Measurements from ENCODE around the gene IGF2.

Gene IGF2

DNA sequence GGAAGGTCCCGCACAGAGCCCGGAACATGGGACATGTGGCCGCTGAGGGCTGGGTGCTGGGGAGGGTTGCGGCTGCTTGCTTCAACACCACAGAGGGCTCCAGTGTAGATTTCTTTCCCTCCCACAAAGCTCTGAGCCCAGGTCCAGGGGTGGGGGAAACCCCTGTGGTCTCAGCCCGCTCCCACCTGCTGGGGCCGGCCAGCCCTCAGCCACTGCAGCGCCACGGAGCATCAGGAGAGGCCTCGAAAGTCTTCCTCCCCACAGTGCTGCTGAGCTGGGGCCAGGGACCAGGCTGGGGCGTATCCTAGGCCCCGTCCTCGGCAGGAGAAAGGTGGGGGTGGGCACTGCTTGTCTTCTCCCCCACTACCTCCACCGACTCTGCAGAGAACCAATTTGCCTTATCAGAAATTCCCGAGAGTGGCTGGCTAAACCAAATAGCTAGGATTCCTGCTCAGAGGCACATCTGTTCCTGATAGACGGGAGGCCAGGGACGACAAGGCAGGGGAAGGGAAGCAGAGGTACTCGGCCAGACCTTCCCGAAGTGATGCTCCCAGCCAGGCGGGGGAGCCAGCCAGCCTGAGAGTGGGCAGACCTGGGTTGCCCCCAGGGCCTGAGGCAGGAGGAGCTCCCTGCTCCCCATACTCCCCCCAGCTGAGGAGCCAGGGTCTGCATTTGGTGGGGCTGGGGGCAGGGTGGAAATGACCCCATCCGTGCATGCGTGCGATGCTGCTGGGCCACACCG is 18.7 kb downstream of the IGF2 start:
- TF ChIP-seq TCF4 (CRISPR knock-in tag; IDR thresholded peaks at IDR 0.05; ENCODE audit: borderline replicate concordance): peak; percentile 35; the same call in 1 of the 2 replicates
- TF ChIP-seq ARNTL (CRISPR knock-in tag; IDR thresholded peaks at IDR 0.05; ENCODE audit: borderline replicate concordance, low read depth): no peak
- ATAC-seq: no peak

DNA sequence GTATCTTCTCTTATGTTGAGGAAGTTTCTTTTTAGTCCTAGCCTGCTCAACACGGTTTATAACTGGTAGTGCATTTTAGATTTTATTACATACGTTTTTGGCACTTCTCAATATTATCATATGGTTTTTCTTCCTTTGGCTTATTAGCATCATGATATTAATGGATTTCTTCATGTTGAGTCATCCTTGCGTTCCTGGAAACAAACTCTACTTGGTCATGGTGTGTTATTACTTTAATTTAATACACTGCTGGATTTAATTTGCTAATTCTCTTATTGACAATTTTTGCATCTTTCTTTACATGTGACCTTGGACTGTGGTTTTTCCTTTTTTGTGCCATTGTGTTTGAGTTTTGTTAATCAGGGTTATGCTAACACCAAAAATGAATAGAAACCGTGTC is 20.5 kb downstream of the IGF2 start:
- ATAC-seq: no peak
- TF ChIP-seq BACH2 (CRISPR knock-in tag; IDR thresholded peaks at IDR 0.05; ENCODE audit: borderline replicate concordance): no peak
- no peak for TF ChIP-seq OSR1 (CRISPR knock-in tag; IDR thresholded peaks at IDR 0.05)
- no peak for TF ChIP-seq ESRRG (CRISPR knock-in tag; IDR thresholded peaks at IDR 0.05)
- no peak for TF ChIP-seq ZNF565 (CRISPR knock-in tag; conservative IDR thresholded peaks at IDR 0.05; ENCODE audit: low read depth)
- TF ChIP-seq ZFP3 (CRISPR knock-in tag; IDR thresholded peaks at IDR 0.05): no peak
- TF ChIP-seq, protein P1, sequence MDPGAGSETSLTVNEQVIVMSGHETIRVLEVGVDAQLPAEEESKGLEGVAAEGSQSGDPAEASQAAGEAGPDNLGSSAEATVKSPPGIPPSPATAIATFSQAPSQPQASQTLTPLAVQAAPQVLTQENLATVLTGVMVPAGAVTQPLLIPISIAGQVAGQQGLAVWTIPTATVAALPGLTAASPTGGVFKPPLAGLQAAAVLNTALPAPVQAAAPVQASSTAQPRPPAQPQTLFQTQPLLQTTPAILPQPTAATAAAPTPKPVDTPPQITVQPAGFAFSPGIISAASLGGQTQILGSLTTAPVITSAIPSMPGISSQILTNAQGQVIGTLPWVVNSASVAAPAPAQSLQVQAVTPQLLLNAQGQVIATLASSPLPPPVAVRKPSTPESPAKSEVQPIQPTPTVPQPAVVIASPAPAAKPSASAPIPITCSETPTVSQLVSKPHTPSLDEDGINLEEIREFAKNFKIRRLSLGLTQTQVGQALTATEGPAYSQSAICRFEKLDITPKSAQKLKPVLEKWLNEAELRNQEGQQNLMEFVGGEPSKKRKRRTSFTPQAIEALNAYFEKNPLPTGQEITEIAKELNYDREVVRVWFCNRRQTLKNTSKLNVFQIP (CRISPR knock-in tag; IDR thresholded peaks at IDR 0.05; ENCODE audit: borderline replicate concordance, low read depth): no peak
- TF ChIP-seq ZNF8 (CRISPR knock-in tag; IDR thresholded peaks at IDR 0.05): no peak
- TF ChIP-seq RARB (CRISPR knock-in tag; IDR thresholded peaks at IDR 0.05): no peak
- TF ChIP-seq, protein P2, sequence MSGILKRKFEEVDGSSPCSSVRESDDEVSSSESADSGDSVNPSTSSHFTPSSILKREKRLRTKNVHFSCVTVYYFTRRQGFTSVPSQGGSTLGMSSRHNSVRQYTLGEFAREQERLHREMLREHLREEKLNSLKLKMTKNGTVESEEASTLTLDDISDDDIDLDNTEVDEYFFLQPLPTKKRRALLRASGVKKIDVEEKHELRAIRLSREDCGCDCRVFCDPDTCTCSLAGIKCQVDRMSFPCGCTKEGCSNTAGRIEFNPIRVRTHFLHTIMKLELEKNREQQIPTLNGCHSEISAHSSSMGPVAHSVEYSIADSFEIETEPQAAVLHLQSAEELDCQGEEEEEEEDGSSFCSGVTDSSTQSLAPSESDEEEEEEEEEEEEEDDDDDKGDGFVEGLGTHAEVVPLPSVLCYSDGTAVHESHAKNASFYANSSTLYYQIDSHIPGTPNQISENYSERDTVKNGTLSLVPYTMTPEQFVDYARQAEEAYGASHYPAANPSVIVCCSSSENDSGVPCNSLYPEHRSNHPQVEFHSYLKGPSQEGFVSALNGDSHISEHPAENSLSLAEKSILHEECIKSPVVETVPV (CRISPR knock-in tag; IDR thresholded peaks at IDR 0.05): no peak

DNA sequence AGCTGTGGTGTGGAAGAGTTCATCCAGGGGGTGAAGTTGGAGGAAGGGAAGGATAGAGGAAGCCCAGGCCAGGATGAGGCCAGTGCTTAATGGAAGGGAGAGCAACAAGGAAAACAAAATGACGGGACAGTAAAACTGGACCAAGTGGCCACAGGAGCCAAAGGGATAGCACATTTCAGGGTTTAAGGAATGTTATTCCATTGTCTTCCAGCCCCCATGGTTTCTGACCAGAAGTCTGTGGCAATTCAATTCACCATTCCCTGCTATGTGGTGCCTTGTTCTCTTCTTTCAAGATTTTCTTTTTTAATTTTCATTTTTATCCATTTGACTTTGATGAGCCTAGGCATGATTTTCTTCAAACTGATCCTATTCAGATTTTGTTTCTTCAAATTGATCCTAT is 22.5 kb downstream of the IGF2 start:
- no peak for ATAC-seq
- TF ChIP-seq PPARA (CRISPR knock-in tag; IDR thresholded peaks at IDR 0.05; ENCODE audit: borderline replicate concordance) (no peak), ZNF70 (CRISPR knock-in tag; IDR thresholded peaks at IDR 0.05) (no peak), ARNTL (CRISPR knock-in tag; IDR thresholded peaks at IDR 0.05; ENCODE audit: borderline replicate concordance, low read depth) (no peak), CSDC2 (CRISPR knock-in tag; IDR thresholded peaks at IDR 0.05) (no peak), ZNF8 (CRISPR knock-in tag; IDR thresholded peaks at IDR 0.05) (no peak)

DNA sequence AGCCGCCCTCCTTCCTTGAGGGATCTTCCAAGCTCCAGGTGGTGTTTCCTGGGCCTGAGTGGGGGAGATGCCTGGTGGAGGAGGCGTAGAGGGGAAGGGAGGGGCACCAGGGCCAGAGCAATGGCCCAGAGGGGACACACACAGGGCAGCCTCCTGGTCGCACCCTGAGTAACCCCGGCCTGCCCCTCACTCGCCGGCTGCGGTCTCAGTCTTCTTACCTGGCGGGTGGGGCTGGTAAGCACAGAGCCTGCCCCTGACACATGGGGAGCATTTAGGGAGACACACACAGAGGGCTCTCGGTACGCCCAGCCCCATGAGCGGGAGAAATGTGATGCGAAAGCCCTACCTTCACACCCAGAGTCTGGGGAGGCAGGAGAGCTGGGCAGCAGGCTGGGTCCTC is 23.9 kb downstream of the IGF2 start:
- no peak for ATAC-seq
- no peak for TF ChIP-seq ZFP30 (CRISPR knock-in tag; IDR thresholded peaks at IDR 0.05)
- TF ChIP-seq, protein P3, sequence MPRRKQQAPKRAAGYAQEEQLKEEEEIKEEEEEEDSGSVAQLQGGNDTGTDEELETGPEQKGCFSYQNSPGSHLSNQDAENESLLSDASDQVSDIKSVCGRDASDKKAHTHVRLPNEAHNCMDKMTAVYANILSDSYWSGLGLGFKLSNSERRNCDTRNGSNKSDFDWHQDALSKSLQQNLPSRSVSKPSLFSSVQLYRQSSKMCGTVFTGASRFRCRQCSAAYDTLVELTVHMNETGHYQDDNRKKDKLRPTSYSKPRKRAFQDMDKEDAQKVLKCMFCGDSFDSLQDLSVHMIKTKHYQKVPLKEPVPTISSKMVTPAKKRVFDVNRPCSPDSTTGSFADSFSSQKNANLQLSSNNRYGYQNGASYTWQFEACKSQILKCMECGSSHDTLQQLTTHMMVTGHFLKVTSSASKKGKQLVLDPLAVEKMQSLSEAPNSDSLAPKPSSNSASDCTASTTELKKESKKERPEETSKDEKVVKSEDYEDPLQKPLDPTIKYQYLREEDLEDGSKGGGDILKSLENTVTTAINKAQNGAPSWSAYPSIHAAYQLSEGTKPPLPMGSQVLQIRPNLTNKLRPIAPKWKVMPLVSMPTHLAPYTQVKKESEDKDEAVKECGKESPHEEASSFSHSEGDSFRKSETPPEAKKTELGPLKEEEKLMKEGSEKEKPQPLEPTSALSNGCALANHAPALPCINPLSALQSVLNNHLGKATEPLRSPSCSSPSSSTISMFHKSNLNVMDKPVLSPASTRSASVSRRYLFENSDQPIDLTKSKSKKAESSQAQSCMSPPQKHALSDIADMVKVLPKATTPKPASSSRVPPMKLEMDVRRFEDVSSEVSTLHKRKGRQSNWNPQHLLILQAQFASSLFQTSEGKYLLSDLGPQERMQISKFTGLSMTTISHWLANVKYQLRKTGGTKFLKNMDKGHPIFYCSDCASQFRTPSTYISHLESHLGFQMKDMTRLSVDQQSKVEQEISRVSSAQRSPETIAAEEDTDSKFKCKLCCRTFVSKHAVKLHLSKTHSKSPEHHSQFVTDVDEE (CRISPR knock-in tag; IDR thresholded peaks at IDR 0.05): no peak
- no peak for TF ChIP-seq ESRRG (CRISPR knock-in tag; IDR thresholded peaks at IDR 0.05)

DNA sequence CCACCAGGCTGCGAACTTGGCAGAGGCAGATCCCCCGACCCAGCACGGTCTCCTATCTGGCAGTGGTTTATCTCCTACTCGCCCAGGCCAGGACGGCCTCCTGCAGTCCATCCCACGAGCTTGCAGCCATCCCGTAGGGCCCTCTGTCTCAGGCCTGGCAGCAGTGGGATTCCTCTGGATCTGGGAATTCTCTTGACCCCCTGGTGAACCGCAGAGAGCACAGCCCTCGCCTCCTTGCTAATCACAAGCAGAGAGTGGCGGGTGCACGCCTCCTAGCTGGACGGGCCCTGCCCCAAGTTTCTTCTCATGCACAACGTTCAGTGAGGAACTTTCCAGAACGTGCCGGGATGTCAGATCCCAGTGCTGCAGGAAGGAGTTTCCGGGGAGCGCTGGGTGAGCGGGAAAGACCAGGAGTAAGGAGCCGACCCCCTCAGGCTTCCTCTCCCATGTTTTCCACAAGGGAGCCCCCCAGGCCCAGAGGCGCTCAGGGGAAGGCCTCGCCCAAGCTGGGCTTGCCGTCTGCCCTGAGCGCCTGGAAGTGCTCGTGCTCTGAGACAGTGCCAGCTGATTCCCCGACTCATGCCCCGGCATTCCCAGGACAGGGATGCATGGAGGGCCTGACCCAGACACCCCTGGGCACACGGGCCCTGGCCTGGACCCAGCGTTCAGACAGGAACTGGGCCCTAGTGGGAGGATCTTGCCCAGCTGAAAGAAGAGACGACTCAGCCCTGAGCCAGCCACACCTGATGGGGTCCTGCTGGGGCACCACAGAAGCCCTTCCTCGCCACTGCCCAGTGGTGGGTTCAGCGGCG is 24.6 kb downstream of the IGF2 start:
- no peak for ATAC-seq
- TF ChIP-seq ARNTL (CRISPR knock-in tag; IDR thresholded peaks at IDR 0.05; ENCODE audit: borderline replicate concordance, low read depth) (no peak), ZFP30 (CRISPR knock-in tag; IDR thresholded peaks at IDR 0.05) (no peak), TOX (CRISPR knock-in tag; IDR thresholded peaks at IDR 0.05; ENCODE audit: borderline replicate concordance) (no peak), ZC3H10 (CRISPR knock-in tag; IDR thresholded peaks at IDR 0.05) (no peak), ZFP3 (CRISPR knock-in tag; IDR thresholded peaks at IDR 0.05) (no peak), RARB (CRISPR knock-in tag; IDR thresholded peaks at IDR 0.05) (no peak), ZNF565 (CRISPR knock-in tag; conservative IDR thresholded peaks at IDR 0.05; ENCODE audit: low read depth) (no peak), PPARA (CRISPR knock-in tag; IDR thresholded peaks at IDR 0.05; ENCODE audit: borderline replicate concordance) (no peak), ZNF70 (CRISPR knock-in tag; IDR thresholded peaks at IDR 0.05) (no peak), ISL1 (CRISPR knock-in tag; IDR thresholded peaks at IDR 0.05) (no peak), TCF4 (CRISPR knock-in tag; IDR thresholded peaks at IDR 0.05; ENCODE audit: borderline replicate concordance) (no peak), ESRRG (CRISPR knock-in tag; IDR thresholded peaks at IDR 0.05) (no peak)
- TF ChIP-seq, protein P1 (CRISPR knock-in tag; IDR thresholded peaks at IDR 0.05; ENCODE audit: borderline replicate concordance, low read depth): no peak
- TF ChIP-seq, protein P2 (CRISPR knock-in tag; IDR thresholded peaks at IDR 0.05): no peak
